Activated CD8-positive, alpha-beta memory T cell treated with anti-CD3 and anti-CD28 coated beads, Interleukin-2, amount 50 U/mL, for 4 hours (primary cell): ENCODE results near the gene CYTH3.

Experiments used
- DNase-seq: peaks from one replicate; pipeline ENCODE4 v3.0.0-alpha.2; 2020

Gene CYTH3

GRCh38 chr7:6182993-6183392, 89.4 kb downstream of the CYTH3 start:
- no peak for DNase-seq

- no peak for DNase-seq
These were observed 91.3 kb downstream of the CYTH3 start for GRCh38 chr7:6181136-6181535.

GRCh38 chr7:6180344-6180725, 92.1 kb downstream of the CYTH3 start:
- no peak for DNase-seq

- no peak for DNase-seq
These were observed 92.6 kb downstream of the CYTH3 start for GRCh38 chr7:6179620-6180343.

- no peak for DNase-seq
These were observed 94.0 kb downstream of the CYTH3 start for GRCh38 chr7:6178298-6179029.

GRCh38 chr7:6175645-6176044, 96.8 kb downstream of the CYTH3 start:
- no peak for DNase-seq

- DNase-seq = no peak
These were observed 99.5 kb downstream of the CYTH3 start for GRCh38 chr7:6172910-6173295.

- no peak for DNase-seq
These were observed 100.1 kb downstream of the CYTH3 start for GRCh38 chr7:6172224-6172909.

GRCh38 chr7:6171532-6172223, 100.7 kb downstream of the CYTH3 start:
- DNase-seq = no peak

- no peak for DNase-seq
These were observed 101.6 kb downstream of the CYTH3 start for GRCh38 chr7:6170571-6171531.

GRCh38 chr7:6169805-6170520, 102.5 kb downstream of the CYTH3 start:
- DNase-seq = no peak

GRCh38 chr7:6168477-6168868, 104.0 kb downstream of the CYTH3 start:
- DNase-seq = no peak

- no peak for DNase-seq
These were observed 104.6 kb downstream of the CYTH3 start for GRCh38 chr7:6167587-6168476.

- no peak for DNase-seq
These were observed 105.3 kb downstream of the CYTH3 start for GRCh38 chr7:6167004-6167551.

GRCh38 chr7:6166443-6166891, 106.0 kb downstream of the CYTH3 start:
- no peak for DNase-seq

- no peak for DNase-seq
These were observed 106.7 kb downstream of the CYTH3 start for GRCh38 chr7:6165521-6166320.

- no peak for DNase-seq
These were observed 107.3 kb downstream of the CYTH3 start for GRCh38 chr7:6165075-6165474.

- DNase-seq = no peak
These were observed 107.9 kb downstream of the CYTH3 start for GRCh38 chr7:6164491-6164890.

- no peak for DNase-seq
These were observed 108.4 kb downstream of the CYTH3 start for GRCh38 chr7:6164010-6164409.
